Mucosa of descending colon (tissue), 3 donors: Measurements from ENCODE around the gene OIP5. TPM values are rescaled to one million over a fixed set of nuclear protein-coding genes. Genes with fewer than 3 reads are reported as not detected.

Source experiments
- ATAC-seq: fragments of 200-7000 bp; cut with Tn5 transposase; one replicate; pipeline ENCODE4 v1.9.1; 2020; ENCODE audit warnings: mild to moderate bottlenecking, moderate library complexity
- DNase-seq, 3 donors: peaks; one replicate each; pipeline ENCODE4 v3.0.0-alpha.2; 2020
- H3K36me3 ChIP-seq: fragments of 200-600 bp; one replicate; pipeline ENCODE4 v1.8.0; 2021; ENCODE audit warnings: low read depth, mild to moderate bottlenecking
- H3K4me1 ChIP-seq: fragments of 200-600 bp; one replicate; pipeline ENCODE4 v1.8.0; 2021; ENCODE audit warnings: low read depth, mild to moderate bottlenecking
- H3K4me3 ChIP-seq: fragments of 200-600 bp; one replicate; pipeline ENCODE4 v1.8.0; 2021; ENCODE audit warnings: mild to moderate bottlenecking
- H3K9me3 ChIP-seq: fragments of 200-600 bp; one replicate; pipeline ENCODE4 v1.8.0; 2021; ENCODE audit warnings: mild to moderate bottlenecking
- intact Hi-C, 2 donors: fragments of 100-400 bp; cut with DNase I in 1 of 2; cut with micrococcal nuclease in 1 of 2; formaldehyde crosslinking; loops; one replicate each; pipeline versions ENCODE4 v1.11.0 to v1.11.1; 2022; cut with DNase I, micrococcal nuclease
- long read RNA-seq, 2 donors: library from polyadenylated mRNA; unstranded; transcript quantifications; one replicate each; pipeline ENCODE4 v2.0.0, GENCODE V29; 2019 to 2021
- total RNA-seq, 3 donors: library from RNA; stranded (reverse); fragmentation: NEBNext Ultra II Directional in 2 of 3; extraction: Animal tissue kit (Norgen Biotek cat#: 25700) in 2 of 3; gene quantifications; one replicate each; pipeline versions ENCODE4 v1.2.1 to v1.2.4, GENCODE V29; 2021 to 2023
- TF ChIP-seq, protein P1 (sequence below): fragments of 200-600 bp; IDR thresholded peaks from one replicate; pipeline ENCODE4 v1.8.0; 2022; ENCODE audit warnings: antibody characterized with exemption, mild to moderate bottlenecking
- donor health status: DM: no; HTN: no; CAD: no; lungs with moderate emphysema.
- donor health status: DM: no; HTN: no; CAD: no.
- donor health status: DM: no; HTN: yes; CAD: no.

The OIP5 gene
- 1 to 10 TPM; 1.5 to 7.1 (median 1.5) TPM for total RNA-seq
- long read RNA-seq, donor 1, partial matches to known transcripts, result 0 of 3 reads
- long read RNA-seq, donor 1, other reads (novel, unspliced or antisense), result 0 of 3 reads
- long read RNA-seq, donor 2, transcript OIP5-201 (5 exons, 1,236 nt), result major isoform, 15 of 15 reads
- long read RNA-seq, donor 2, partial matches to known transcripts, result 0 of 15 reads
- long read RNA-seq, donor 2, other reads (novel, unspliced or antisense), result 0 of 15 reads

GRCh38 chr15:41332194-41333025, at the start of gene OIP5, which contains the start of gene NUSAP1:
TSS of gene OIP5 (minus strand) at chr15:41332591. CDS start at chr15:41332561, 30 bp downstream.
TSS of gene NUSAP1 (plus strand) at chr15:41332881. CDS start at chr15:41332958, 77 bp downstream.
- no peaks in the 10 kb centered on the region for H3K9me3 ChIP-seq
- H3K4me3 ChIP-seq, result peak within 1 kb of the TSS; percentile 58
- ATAC-seq (peak; percentile 99), DNase-seq (peak; percentile 97 to 99 (median 98))
- intact Hi-C loops, result no loop called here
- H3K36me3 ChIP-seq, result peaks cover 3% of the 10 kb centered on the region
- TF ChIP-seq, protein P1, sequence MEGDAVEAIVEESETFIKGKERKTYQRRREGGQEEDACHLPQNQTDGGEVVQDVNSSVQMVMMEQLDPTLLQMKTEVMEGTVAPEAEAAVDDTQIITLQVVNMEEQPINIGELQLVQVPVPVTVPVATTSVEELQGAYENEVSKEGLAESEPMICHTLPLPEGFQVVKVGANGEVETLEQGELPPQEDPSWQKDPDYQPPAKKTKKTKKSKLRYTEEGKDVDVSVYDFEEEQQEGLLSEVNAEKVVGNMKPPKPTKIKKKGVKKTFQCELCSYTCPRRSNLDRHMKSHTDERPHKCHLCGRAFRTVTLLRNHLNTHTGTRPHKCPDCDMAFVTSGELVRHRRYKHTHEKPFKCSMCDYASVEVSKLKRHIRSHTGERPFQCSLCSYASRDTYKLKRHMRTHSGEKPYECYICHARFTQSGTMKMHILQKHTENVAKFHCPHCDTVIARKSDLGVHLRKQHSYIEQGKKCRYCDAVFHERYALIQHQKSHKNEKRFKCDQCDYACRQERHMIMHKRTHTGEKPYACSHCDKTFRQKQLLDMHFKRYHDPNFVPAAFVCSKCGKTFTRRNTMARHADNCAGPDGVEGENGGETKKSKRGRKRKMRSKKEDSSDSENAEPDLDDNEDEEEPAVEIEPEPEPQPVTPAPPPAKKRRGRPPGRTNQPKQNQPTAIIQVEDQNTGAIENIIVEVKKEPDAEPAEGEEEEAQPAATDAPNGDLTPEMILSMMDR, result peak; percentile 78
- H3K4me1 ChIP-seq, result peaks cover 23% of the 10 kb centered on the region

GRCh38 chr15:41377978-41378377, 45.6 kb upstream of the OIP5 start:
- no peak for ATAC-seq
- TF ChIP-seq, protein P1, result no peak
- H3K9me3 ChIP-seq, result no peaks in the 10 kb centered on the region
- DNase-seq, result no peak
- no peak overlapping the region for H3K4me3 ChIP-seq
- intact Hi-C loops, result no loop called here
- no peaks in the 10 kb centered on the region for H3K4me1 ChIP-seq
- H3K36me3 ChIP-seq, result no peaks in the 10 kb centered on the region

DNA sequence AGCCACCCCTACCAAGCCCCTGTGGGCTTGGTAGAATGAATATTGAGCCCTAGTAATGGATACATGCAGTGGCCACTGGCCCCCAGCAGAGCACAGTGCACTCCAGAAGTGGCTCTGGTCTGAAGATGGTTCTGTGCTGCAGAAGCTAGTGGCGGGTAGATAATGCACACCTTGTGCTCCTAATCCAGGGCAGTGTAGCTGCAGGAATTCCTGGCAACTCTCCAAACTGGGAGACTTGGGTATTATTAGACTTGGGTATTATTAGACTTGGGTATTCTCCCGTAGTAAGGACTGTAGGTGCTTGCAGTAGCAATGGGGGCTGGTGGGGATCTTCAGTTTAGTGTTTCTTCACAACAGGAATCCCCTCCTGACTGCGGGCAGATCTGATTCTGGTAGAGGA, 35.0 kb upstream of the OIP5 start:
- TF ChIP-seq, protein P1, result no peak
- no peaks in the 10 kb centered on the region for H3K9me3 ChIP-seq
- H3K4me3 ChIP-seq, result no peak overlapping the region
- DNase-seq, result no peak
- no peaks in the 10 kb centered on the region for H3K4me1 ChIP-seq
- intact Hi-C loops, result no loop called here
- no peaks in the 10 kb centered on the region for H3K36me3 ChIP-seq
- ATAC-seq, result no peak

DNA sequence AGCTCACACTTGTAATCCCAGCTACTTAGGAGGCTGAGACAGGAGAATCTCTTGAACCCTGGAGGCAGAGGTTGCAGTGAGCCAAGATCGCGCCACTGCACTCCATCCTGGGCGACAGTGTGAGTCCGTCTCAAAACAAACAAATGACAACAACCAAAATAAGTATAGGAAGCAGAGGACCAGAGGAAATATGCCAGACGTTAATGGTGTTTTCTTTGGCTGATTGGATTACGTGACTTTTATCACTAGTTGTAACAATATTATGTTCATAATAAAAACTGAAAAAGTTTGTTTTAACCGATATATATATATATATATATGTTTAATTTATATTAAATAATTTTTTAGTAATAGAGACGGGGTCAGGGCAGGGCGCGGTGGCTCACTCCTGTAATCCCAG, 22.0 kb upstream of the OIP5 start:
- no peak for ATAC-seq

GRCh38 chr15:41350057-41350717, 17.8 kb upstream of the OIP5 start:
- DNase-seq (no peak), ATAC-seq (no peak)
- TF ChIP-seq, protein P1, result no peak
- Histone ChIP-seq H3K4me1 (no peaks in the 10 kb centered on the region), H3K9me3 (no peaks in the 10 kb centered on the region), H3K4me3 (no peak overlapping the region), H3K36me3 (no peaks in the 10 kb centered on the region)
- intact Hi-C loops, result no loop called here

More for the DNA sequence above, 22.0 kb upstream of the OIP5 start:
- Histone ChIP-seq H3K36me3 (no peaks in the 10 kb centered on the region), H3K4me1 (no peaks in the 10 kb centered on the region), H3K9me3 (no peaks in the 10 kb centered on the region), H3K4me3 (no peak overlapping the region)
- intact Hi-C loops, result no loop called here
- TF ChIP-seq, protein P1, result no peak
- DNase-seq, result no peak
